Keratinocyte (primary cell): Measurements from ENCODE around the gene SNX19.

Experiments used
- EZH2 ChIP-seq: IDR thresholded peaks from one replicate; pipeline ENCODE4 v1.6.1; 2012; ENCODE audit warnings: inconsistent platforms, mild to moderate bottlenecking, low read length, moderate library complexity
- TF ChIP-seq, protein P1 (sequence below), 3 experiments: IDR thresholded peaks in 1 of 3; conservative IDR thresholded peaks in 1 of 3; optimal IDR thresholded peaks in 1 of 3; 2 replicates in 2 of 3; 3 replicates in 1 of 3; pipeline versions ENCODE3 to v1.5.1; 2011; ENCODE audit warnings: low read length in 3 of 3, mild to moderate bottlenecking in 3 of 3, moderate library complexity in 2 of 3, control low read depth in 1 of 3, inconsistent platforms in 1 of 3; ENCODE audit not compliant: insufficient read depth in 2 of 3; ENCODE audit errors: extremely low read depth in 1 of 3

DNA sequence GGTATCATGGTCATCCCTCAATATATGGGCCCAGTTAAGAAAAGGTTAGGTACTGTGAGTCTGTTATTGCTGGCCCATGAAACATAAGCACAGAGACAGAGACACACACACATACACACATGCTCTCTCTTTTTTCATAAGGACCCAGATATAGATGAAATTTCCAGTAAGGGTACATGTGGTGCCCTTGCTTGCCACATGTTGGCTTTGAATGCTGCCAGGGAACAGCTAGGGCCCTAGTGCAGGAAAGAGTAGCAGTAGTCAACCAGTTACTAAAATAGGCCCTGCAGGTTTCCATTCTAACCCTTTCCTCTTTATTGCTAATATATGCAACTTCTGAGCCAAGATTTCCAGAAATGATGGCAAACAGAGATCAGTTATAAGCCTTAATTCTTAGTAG lies 9.1 kb downstream of the SNX19 start:
- TF ChIP-seq EZH2 = no peak
- TF ChIP-seq, protein P1, sequence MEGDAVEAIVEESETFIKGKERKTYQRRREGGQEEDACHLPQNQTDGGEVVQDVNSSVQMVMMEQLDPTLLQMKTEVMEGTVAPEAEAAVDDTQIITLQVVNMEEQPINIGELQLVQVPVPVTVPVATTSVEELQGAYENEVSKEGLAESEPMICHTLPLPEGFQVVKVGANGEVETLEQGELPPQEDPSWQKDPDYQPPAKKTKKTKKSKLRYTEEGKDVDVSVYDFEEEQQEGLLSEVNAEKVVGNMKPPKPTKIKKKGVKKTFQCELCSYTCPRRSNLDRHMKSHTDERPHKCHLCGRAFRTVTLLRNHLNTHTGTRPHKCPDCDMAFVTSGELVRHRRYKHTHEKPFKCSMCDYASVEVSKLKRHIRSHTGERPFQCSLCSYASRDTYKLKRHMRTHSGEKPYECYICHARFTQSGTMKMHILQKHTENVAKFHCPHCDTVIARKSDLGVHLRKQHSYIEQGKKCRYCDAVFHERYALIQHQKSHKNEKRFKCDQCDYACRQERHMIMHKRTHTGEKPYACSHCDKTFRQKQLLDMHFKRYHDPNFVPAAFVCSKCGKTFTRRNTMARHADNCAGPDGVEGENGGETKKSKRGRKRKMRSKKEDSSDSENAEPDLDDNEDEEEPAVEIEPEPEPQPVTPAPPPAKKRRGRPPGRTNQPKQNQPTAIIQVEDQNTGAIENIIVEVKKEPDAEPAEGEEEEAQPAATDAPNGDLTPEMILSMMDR (optimal IDR thresholded peaks at IDR 0.05 in 1 of 3, IDR thresholded peaks at IDR 0.05 in 1 of 3, conservative IDR thresholded peaks at IDR 0.05 in 1 of 3; ENCODE audit: extremely low read depth in 1 of 3, insufficient read depth in 2 of 3, low read length in 3 of 3) = no peak
